ENCODE results near the gene GPR137. TPM values are rescaled to one million over a fixed set of nuclear protein-coding genes. Genes with fewer than 3 reads are reported as not detected.
A peak's percentile ranks its signal among the peaks of the same experiment; 100 is the strongest.

GPR137 gene
- total and polyA plus RNA-seq, 9 of the 15 experiments (the other 6 are each of a cell fraction or from before 2014, with no cell fraction given): 0.32 to 26.7 (median 10.7) TPM

DNA sequence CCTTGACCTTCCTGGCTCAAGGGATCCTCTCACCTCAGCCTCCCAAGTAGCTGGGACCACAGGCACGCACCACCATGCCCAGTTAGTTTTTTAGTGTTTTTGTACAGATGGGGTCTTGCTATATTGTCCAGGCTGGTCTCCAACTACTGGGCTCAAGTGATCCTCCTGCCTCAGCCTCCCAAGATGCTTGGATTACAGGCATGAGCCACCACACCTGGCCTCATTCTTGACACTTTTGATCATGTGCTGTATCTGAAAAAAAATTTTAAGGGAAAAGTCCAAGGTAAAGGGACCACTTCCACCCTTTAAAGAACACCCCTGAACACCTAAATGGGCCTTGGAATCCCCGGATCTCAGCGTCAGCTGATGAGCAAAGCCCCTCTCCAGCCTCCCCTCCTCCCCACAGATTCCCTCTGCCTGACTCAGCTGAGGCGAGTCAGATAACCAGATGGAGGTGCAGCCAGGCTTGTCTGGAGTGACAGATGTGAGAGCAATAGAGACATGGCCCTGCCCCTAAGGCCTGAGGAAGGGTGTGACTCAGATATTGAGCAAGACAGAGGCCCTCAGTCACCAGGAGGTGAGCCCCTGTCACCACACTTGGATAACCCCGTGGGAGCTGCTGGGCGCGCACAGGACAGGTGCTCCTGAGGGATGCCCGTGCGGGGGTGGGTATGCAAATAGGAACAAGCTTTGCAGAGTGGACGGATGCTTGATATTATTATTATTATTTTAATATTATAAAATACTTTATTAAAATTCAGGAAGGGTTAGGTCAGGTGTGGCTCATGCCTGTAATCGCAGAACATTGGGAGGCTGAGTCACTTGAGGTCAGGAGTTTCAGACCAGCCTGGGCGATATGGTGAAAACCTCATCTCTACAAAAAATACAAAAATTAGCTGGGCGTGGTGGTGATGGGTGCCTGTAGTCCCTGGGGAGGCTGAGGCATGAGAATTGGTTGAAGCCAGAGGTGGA is 49.4 kb downstream of the GPR137 start (continued):
- no peak for TF ChIP-seq TAF15 (IDR thresholded peaks at IDR 0.05; ENCODE audit: low read depth, low read length)
- TF ChIP-seq KDM1A (IDR thresholded peaks at IDR 0.05): peak; percentile 92 to 93
- peak; percentile 99 for TF ChIP-seq SMARCE1 (IDR thresholded peaks at IDR 0.05)
- TF ChIP-seq ZBTB1 (CRISPR knock-in tag; IDR thresholded peaks at IDR 0.05; ENCODE audit: borderline replicate concordance, low read depth): no peak
- no peak for TF ChIP-seq SP2 (IDR thresholded peaks at IDR 0.05; ENCODE audit: extremely low read depth, low read depth, low read length, poor library complexity, severe bottlenecking)
- TF ChIP-seq CEBPB (tag; IDR thresholded peaks at IDR 0.05): peak; percentile 100
- TF ChIP-seq CREM (IDR thresholded peaks at IDR 0.05; ENCODE audit: low read depth): peak; percentile 87
- TF ChIP-seq, protein P1, sequence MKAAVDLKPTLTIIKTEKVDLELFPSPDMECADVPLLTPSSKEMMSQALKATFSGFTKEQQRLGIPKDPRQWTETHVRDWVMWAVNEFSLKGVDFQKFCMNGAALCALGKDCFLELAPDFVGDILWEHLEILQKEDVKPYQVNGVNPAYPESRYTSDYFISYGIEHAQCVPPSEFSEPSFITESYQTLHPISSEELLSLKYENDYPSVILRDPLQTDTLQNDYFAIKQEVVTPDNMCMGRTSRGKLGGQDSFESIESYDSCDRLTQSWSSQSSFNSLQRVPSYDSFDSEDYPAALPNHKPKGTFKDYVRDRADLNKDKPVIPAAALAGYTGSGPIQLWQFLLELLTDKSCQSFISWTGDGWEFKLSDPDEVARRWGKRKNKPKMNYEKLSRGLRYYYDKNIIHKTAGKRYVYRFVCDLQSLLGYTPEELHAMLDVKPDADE (conservative IDR thresholded peaks at IDR 0.05; ENCODE audit: control insufficient read depth, low read depth, low read length): peak; percentile 84
- TF ChIP-seq, protein P2, sequence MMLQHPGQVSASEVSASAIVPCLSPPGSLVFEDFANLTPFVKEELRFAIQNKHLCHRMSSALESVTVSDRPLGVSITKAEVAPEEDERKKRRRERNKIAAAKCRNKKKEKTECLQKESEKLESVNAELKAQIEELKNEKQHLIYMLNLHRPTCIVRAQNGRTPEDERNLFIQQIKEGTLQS (IDR thresholded peaks at IDR 0.05): peak; percentile 99
- TF ChIP-seq, protein P2 (CRISPR knock-in tag; conservative IDR thresholded peaks at IDR 0.05): peak; percentile 96
- TF ChIP-seq ZNF696 (CRISPR knock-in tag; conservative IDR thresholded peaks at IDR 0.05): no peak
- peak; percentile 98 for TF ChIP-seq ZBTB7A (IDR thresholded peaks at IDR 0.05; ENCODE audit: borderline replicate concordance, control insufficient read depth, low read depth, low read length)
- no peak for TF ChIP-seq ESRRB (CRISPR knock-in tag; IDR thresholded peaks at IDR 0.05; ENCODE audit: borderline replicate concordance)
- peak; percentile 98 for TF ChIP-seq TRIM24 (IDR thresholded peaks at IDR 0.05)
- peak; percentile 78 for TF ChIP-seq C11orf30 (IDR thresholded peaks at IDR 0.05; ENCODE audit: low read depth)
- TF ChIP-seq ZKSCAN8 (CRISPR knock-in tag; IDR thresholded peaks at IDR 0.05): peak; percentile 85
- no peak for TF ChIP-seq ZNF717 (CRISPR knock-in tag; IDR thresholded peaks at IDR 0.05)
- no peak for TF ChIP-seq ZNF695 (CRISPR knock-in tag; IDR thresholded peaks at IDR 0.05)
- peak; percentile 65; the same call in 1 of the 2 replicates for TF ChIP-seq ZNF24 (IDR thresholded peaks at IDR 0.05)
- TF ChIP-seq IFI16 (CRISPR knock-in tag; IDR thresholded peaks at IDR 0.05): no peak
- TF ChIP-seq RBM14 (IDR thresholded peaks at IDR 0.05; ENCODE audit: borderline replicate concordance, insufficient read depth, low read depth, low read length): no peak
